HEK293 (cell line): Measurements from ENCODE around the gene VPS13C.
A peak's percentile ranks its signal among the peaks of the same experiment; 100 is the strongest.

Source experiments
- CTCF ChIA-PET: fragments of 350-600 bp; formaldehyde crosslinking; extraction: SDS; loops from one replicate; lab custom pipeline; 2021; ENCODE audit warnings: antibody characterized with exemption; lab: Yijun Ruan, JAX
- POLR2A ChIA-PET: fragments of 300-600 bp; formaldehyde crosslinking; extraction: SDS; loops from one replicate; lab custom pipeline; 2020; ENCODE audit warnings: antibody characterized with exemption, inconsistent platforms; lab: Yijun Ruan, JAX
- H3K27ac ChIP-seq: fragments of 200-500 bp; sonication (Bioruptor generic); 2 replicates; pipeline ENCODE4 v1.5.1; 2014; ENCODE audit warnings: low read depth, low read length, control low read depth, inconsistent platforms; ENCODE audit errors: extremely low read depth
- H3K36me3 ChIP-seq, 2 experiments: fragments of 200-500 bp in 1 of 2; sonication (Bioruptor generic) in 1 of 2; 1 replicate in 1 of 2; 2 replicates in 1 of 2; pipeline ENCODE4 v1.5.1; 2014 to 2017; ENCODE audit warnings: inconsistent platforms in 2 of 2, low read length in 2 of 2; ENCODE audit not compliant: control insufficient read depth in 2 of 2, insufficient read depth in 1 of 2
- H3K4me1 ChIP-seq: fragments of 200-500 bp; sonication (Bioruptor generic); 2 replicates; pipeline ENCODE4 v1.5.1; 2014; ENCODE audit warnings: mild to moderate bottlenecking, low read length, inconsistent platforms; ENCODE audit not compliant: control insufficient read depth, insufficient read depth
- H3K4me3 ChIP-seq: 2 replicates; pipeline ENCODE4 v1.5.1; 2011; ENCODE audit warnings: low read depth, mild to moderate bottlenecking, control low read depth, low read length, moderate library complexity
- H3K9me3 ChIP-seq: fragments of 200-500 bp; sonication (Bioruptor generic); 2 replicates; pipeline ENCODE4 v1.5.1; 2014; ENCODE audit warnings: low read depth, low read length, inconsistent platforms; ENCODE audit not compliant: control insufficient read depth, insufficient read depth
- CTCF ChIP-seq: fragments of 450-650 bp; formaldehyde crosslinking; IDR thresholded peaks from 2 replicates; pipeline ENCODE4 v1.5.1; 2016; ENCODE audit warnings: missing biosample characterization, missing genetic modification characterization
- GLIS1 ChIP-seq: fragments of 450-650 bp; formaldehyde crosslinking; IDR thresholded peaks from 2 replicates; pipeline ENCODE4 v1.5.1; 2016; ENCODE audit warnings: missing biosample characterization, missing genetic modification characterization
- PRDM1 ChIP-seq: fragments of 450-650 bp; formaldehyde crosslinking; IDR thresholded peaks from 2 replicates; pipeline ENCODE4; 2016; ENCODE audit warnings: missing biosample characterization, missing genetic modification characterization
- PRDM10 ChIP-seq: fragments of 450-650 bp; formaldehyde crosslinking; IDR thresholded peaks from 2 replicates; pipeline ENCODE4 v1.5.1; 2016; ENCODE audit warnings: missing biosample characterization, missing genetic modification characterization
- ZBTB8A ChIP-seq: fragments of 450-650 bp; formaldehyde crosslinking; IDR thresholded peaks from 2 replicates; pipeline ENCODE4 v1.5.1; 2016; ENCODE audit warnings: missing biosample characterization, missing genetic modification characterization
- ZEB2 ChIP-seq: fragments of 450-650 bp; formaldehyde crosslinking; IDR thresholded peaks from 2 replicates; pipeline ENCODE4 v1.5.1; 2016; ENCODE audit warnings: missing biosample characterization, missing genetic modification characterization
- ZNF112 ChIP-seq: fragments of 450-650 bp; formaldehyde crosslinking; IDR thresholded peaks from 2 replicates; pipeline ENCODE4 v1.5.0; 2017; ENCODE audit warnings: missing biosample characterization, missing genetic modification characterization
- ZNF146 ChIP-seq: fragments of 450-650 bp; formaldehyde crosslinking; IDR thresholded peaks from 2 replicates; pipeline ENCODE4 v1.5.1; 2016; ENCODE audit warnings: missing biosample characterization, missing genetic modification characterization
- ZNF155 ChIP-seq: fragments of 450-650 bp; formaldehyde crosslinking; IDR thresholded peaks from 2 replicates; pipeline ENCODE4 v1.5.1; 2016; ENCODE audit warnings: missing biosample characterization, missing genetic modification characterization
- ZNF175 ChIP-seq: fragments of 450-650 bp; formaldehyde crosslinking; IDR thresholded peaks from 2 replicates; pipeline ENCODE4 v1.5.1; 2016; ENCODE audit warnings: missing biosample characterization, missing genetic modification characterization
- ZNF184 ChIP-seq: fragments of 450-650 bp; IDR thresholded peaks from 2 replicates; pipeline ENCODE4 v1.5.1; 2018; ENCODE audit warnings: missing biosample characterization, mild to moderate bottlenecking, missing genetic modification characterization
- ZNF335 ChIP-seq: fragments of 450-650 bp; formaldehyde crosslinking; conservative IDR thresholded peaks from 2 replicates; pipeline ENCODE4 v1.5.1; 2016; ENCODE audit warnings: missing biosample characterization, missing genetic modification characterization
- ZNF423 ChIP-seq: fragments of 450-650 bp; formaldehyde crosslinking; IDR thresholded peaks from 2 replicates; pipeline ENCODE4 v1.5.1; 2016; ENCODE audit warnings: missing biosample characterization, missing genetic modification characterization
- ZNF664 ChIP-seq: fragments of 450-650 bp; formaldehyde crosslinking; IDR thresholded peaks from 2 replicates; pipeline ENCODE4 v1.5.1; 2016; ENCODE audit warnings: missing biosample characterization, missing genetic modification characterization
- ZNF792 ChIP-seq: fragments of 450-650 bp; formaldehyde crosslinking; IDR thresholded peaks from 2 replicates; pipeline ENCODE4 v1.5.1; 2016; ENCODE audit warnings: missing biosample characterization, missing genetic modification characterization
- ZXDB ChIP-seq: fragments of 450-650 bp; formaldehyde crosslinking; IDR thresholded peaks from 2 replicates; pipeline ENCODE4 v1.5.1; 2016; ENCODE audit warnings: missing biosample characterization, missing genetic modification characterization
- TF ChIP-seq, protein P1 (sequence below): fragments of 450-650 bp; formaldehyde crosslinking; IDR thresholded peaks from 2 replicates; pipeline ENCODE4 v1.5.1; 2016; ENCODE audit warnings: missing biosample characterization, missing genetic modification characterization
- TF ChIP-seq, protein P2 (sequence below): fragments of 450-650 bp; formaldehyde crosslinking; IDR thresholded peaks from 2 replicates; pipeline ENCODE4 v1.5.1; 2017; ENCODE audit warnings: missing biosample characterization, missing genetic modification characterization
- TF ChIP-seq, protein P3 (sequence below): fragments of 450-650 bp; formaldehyde crosslinking; IDR thresholded peaks from 2 replicates; pipeline ENCODE4 v1.5.1; 2017; ENCODE audit warnings: missing biosample characterization, missing genetic modification characterization
- TF ChIP-seq, protein P4 (sequence below): fragments of 450-650 bp; formaldehyde crosslinking; optimal IDR thresholded peaks from 2 replicates; pipeline ENCODE3; 2016; ENCODE audit warnings: missing biosample characterization, mild to moderate bottlenecking, missing genetic modification characterization

Gene VPS13C

DNA sequence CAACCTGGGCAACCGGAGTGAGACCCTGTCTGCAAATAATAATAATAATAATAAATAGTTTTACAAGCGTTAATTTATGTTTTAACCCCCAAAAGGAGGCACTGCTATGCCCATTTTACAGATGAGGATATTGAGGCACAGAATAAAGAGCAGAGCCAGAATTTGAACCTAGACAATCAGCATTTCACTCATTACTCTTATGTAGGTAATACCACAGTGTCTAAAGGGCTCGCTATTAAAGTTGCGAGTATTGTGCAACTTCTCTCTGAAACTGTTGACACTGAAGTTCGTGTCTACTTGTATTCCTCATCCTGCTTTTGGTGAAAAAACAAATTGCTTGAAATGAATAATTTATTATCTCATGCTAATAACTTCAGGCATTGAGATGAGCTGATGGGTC is 9.3 kb upstream of the VPS13C start (continued):
- TF ChIP-seq ZNF184 (tag by site-specific recombination), result no peak

- TF ChIP-seq ZEB2 (tag by site-specific recombination), result 0 out of 2 replicates have a peak, but pooled peaks have one; percentile 6
- no peak for TF ChIP-seq ZNF112 (tag by site-specific recombination)
- TF ChIP-seq, protein P1, sequence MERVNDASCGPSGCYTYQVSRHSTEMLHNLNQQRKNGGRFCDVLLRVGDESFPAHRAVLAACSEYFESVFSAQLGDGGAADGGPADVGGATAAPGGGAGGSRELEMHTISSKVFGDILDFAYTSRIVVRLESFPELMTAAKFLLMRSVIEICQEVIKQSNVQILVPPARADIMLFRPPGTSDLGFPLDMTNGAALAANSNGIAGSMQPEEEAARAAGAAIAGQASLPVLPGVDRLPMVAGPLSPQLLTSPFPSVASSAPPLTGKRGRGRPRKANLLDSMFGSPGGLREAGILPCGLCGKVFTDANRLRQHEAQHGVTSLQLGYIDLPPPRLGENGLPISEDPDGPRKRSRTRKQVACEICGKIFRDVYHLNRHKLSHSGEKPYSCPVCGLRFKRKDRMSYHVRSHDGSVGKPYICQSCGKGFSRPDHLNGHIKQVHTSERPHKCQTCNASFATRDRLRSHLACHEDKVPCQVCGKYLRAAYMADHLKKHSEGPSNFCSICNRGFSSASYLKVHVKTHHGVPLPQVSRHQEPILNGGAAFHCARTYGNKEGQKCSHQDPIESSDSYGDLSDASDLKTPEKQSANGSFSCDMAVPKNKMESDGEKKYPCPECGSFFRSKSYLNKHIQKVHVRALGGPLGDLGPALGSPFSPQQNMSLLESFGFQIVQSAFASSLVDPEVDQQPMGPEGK (tag by site-specific recombination), result 0 out of 2 replicates have a peak, but pooled peaks have one; percentile 7
- peak; percentile 40; the same call in 1 of the 2 replicates for TF ChIP-seq ZNF335 (tag by site-specific recombination)
- TF ChIP-seq, protein P2, sequence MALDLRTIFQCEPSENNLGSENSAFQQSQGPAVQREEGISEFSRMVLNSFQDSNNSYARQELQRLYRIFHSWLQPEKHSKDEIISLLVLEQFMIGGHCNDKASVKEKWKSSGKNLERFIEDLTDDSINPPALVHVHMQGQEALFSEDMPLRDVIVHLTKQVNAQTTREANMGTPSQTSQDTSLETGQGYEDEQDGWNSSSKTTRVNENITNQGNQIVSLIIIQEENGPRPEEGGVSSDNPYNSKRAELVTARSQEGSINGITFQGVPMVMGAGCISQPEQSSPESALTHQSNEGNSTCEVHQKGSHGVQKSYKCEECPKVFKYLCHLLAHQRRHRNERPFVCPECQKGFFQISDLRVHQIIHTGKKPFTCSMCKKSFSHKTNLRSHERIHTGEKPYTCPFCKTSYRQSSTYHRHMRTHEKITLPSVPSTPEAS, result no peak
- TF ChIP-seq, protein P3, sequence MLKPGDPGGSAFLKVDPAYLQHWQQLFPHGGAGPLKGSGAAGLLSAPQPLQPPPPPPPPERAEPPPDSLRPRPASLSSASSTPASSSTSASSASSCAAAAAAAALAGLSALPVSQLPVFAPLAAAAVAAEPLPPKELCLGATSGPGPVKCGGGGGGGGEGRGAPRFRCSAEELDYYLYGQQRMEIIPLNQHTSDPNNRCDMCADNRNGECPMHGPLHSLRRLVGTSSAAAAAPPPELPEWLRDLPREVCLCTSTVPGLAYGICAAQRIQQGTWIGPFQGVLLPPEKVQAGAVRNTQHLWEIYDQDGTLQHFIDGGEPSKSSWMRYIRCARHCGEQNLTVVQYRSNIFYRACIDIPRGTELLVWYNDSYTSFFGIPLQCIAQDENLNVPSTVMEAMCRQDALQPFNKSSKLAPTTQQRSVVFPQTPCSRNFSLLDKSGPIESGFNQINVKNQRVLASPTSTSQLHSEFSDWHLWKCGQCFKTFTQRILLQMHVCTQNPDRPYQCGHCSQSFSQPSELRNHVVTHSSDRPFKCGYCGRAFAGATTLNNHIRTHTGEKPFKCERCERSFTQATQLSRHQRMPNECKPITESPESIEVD (tag by site-specific recombination), result no peak
- Histone ChIP-seq H3K27ac (peak overlapping the region; percentile 64; the same call in 1 of the 2 replicates), H3K9me3 (no peaks in the 10 kb centered on the region), H3K36me3 (no peaks in the 10 kb centered on the region), H3K4me1 (no peaks in the 10 kb centered on the region), H3K4me3 (no peak overlapping the region)
- CTCF ChIA-PET, result interaction anchor here (0.6 kb wide), 1 partner anchor 46 kb away, joined by 3 read pairs; no protein-coding TSS in a partner anchor
- POLR2A ChIA-PET, result no interaction called here
Observed at GRCh38 chr15:62068810-62069167, 8.5 kb upstream of the VPS13C start.

DNA sequence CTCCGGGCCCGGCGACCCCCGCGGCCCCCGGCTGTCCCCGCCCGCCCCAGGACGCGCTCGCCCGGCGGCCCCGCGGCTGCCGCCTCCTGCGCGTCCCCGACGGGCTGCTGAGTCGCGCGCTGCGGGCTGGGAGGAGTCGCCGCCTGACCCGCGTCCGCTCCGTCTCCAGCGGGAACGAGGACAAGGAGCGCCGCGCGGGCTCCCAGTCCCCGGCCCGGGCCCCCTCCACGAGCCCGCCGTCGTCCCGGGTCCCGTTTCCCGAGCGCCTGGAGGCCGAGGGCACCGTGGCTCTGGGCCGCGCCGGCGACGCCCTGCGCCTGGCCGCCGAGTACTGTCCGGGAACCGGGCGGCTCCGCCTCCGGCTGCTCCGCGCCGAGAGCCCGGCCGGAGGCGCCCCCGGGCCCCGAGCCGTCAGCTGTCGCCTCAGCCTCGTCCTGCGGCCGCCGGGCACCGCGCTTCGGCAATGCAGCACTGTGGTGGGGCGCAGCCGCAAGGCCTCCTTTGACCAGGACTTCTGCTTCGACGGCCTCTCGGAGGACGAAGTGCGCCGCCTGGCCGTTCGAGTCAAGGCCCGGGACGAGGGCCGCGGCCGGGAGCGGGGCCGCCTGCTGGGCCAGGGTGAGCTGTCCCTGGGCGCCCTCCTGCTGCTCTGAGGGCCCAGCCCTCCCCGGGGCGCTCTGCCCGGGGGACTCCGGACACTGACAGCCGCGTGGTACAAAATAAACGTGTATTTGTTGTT is 8.0 kb upstream of the VPS13C start:
- Histone ChIP-seq H3K4me3 (peak overlapping the region; percentile 35), H3K27ac (peak overlapping the region; percentile 64; the same call in 1 of the 2 replicates), H3K9me3 (no peaks in the 10 kb centered on the region), H3K36me3 (no peaks in the 10 kb centered on the region), H3K4me1 (no peaks in the 10 kb centered on the region)
- CTCF ChIA-PET, result interaction anchor here (0.6 kb wide), 1 partner anchor 21 kb away, joined by 3 read pairs; no protein-coding TSS in a partner anchor
- POLR2A ChIA-PET, result interaction anchor here (0.5 to 1.4 kb wide), 2 partner anchors 8 to 839 kb away, joined by 3 read pairs; partner anchors contain the start of gene RORA
- TF ChIP-seq PRDM10 (no peak), ZNF155 (tag by site-specific recombination) (no peak), ZNF146 (no peak), ZNF792 (tag by site-specific recombination) (no peak), CTCF (tag by site-specific recombination) (0 out of 2 replicates have a peak, but pooled peaks have one; percentile 58), PRDM1 (no peak), ZBTB8A (tag by site-specific recombination) (peak; percentile 73), GLIS1 (tag by site-specific recombination) (peak; percentile 71), ZEB2 (tag by site-specific recombination) (0 out of 2 replicates have a peak, but pooled peaks have one; percentile 34), ZXDB (tag by site-specific recombination) (0 out of 2 replicates have a peak, but pooled peaks have one; percentile 20), ZNF175 (no peak), ZNF664 (tag by site-specific recombination) (no peak), ZNF423 (tag by site-specific recombination) (peak; percentile 96)
- TF ChIP-seq, protein P4, sequence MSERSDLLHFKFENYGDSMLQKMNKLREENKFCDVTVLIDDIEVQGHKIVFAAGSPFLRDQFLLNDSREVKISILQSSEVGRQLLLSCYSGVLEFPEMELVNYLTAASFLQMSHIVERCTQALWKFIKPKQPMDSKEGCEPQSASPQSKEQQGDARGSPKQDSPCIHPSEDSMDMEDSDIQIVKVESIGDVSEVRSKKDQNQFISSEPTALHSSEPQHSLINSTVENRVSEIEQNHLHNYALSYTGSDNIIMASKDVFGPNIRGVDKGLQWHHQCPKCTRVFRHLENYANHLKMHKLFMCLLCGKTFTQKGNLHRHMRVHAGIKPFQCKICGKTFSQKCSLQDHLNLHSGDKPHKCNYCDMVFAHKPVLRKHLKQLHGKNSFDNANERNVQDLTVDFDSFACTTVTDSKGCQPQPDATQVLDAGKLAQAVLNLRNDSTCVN (tag by site-specific recombination), result peak; percentile 28
